Dedifferentiated amniotic fluid mesenchymal stem cell (primary cell): ENCODE data around the gene LRCOL1.

Experiments
- DNase-seq: peaks from one replicate; pipeline ENCODE4 v3.0.0-alpha.2; 2016; ENCODE audit errors: extremely low spot score

The LRCOL1 gene

DNA sequence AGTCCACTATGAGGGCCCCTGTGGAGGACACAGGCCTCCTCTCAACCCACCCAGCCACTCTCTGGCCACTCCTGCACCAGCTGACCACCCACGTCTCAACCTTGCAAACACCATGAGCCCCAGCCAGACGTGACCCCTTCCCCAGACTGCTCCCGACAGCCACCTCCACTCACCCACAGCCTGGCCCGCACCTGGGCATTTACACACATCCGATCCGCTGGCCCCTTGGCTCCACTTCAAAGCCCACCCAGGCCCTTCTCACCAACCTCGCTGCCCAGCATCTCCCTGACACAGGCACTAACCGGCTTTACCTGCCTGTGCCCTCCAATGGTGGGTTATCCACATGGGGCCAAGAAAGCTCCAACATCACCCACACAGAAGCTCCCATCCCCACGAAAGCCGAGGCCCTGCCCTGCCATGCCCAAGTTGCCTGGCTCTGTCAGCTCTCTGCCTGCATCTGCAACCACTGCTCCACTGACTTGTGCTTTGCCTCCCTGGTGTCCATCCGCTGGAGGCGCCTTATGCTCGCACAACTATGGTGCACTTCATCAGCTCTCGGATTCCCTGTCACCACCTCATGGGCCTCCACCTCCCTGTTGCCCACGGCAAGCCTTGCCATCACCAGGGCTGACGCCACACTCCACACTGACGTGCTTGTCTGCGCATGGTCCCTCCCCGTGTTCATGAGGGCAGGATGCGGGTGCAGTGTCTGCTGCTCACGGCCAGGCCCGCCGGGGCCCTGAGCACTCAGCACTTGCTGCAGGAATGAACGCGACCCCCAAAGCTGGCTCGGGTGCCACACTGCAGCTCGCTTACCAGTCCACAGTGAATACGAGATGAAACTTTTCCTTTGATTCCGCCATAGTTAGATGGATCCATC, 24.9 kb upstream of the LRCOL1 start:
- DNase-seq = no peak

DNA sequence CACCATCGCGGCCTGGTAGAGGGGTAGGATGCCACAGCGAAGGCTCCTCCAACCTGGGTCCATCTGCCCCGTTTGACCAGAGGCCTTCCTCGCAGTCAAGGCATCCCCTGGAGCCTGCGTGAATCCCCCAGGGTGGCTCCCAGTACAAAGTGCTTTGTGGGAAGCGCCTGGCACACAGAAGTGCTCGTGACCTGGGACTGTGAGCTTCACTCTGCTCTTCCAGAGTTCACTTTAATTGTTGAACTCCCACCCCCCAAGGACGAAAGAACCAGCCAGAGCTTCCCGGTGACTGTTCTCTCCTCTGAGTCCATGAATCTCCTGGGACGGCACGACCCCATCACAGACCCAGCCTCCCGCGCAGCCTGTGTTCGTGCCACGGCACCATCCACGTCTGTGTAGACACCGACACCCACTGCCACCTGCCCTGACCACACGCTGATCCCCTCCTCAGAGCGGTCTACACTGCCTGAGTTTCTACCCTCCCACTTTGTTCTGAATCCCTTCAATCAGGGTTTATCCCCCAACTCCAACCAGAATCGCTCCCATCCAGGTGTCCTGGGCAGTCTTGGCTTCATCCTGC, 24.1 kb upstream of the LRCOL1 start:
- DNase-seq = no peak

DNA sequence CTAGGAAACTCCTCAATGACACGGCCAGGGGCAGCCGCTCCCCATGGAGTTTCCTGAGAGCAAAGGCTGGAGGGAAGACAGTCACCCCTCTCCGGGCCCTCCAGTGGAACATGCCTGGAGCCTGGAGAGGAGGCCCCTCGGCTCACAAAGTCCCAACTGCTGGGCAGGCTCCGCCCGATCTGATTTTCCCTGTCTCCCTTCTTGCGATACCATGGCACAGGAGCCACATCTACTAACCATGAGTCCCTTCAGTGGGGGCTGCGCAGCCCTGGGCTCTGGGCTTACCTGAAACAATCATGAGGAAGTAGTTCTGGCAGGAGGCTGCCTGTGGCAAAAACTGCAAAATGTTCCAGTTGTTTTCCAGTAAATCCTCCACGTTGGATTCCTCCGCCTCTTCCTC, 23.5 kb upstream of the LRCOL1 start:
- no peak for DNase-seq

DNA sequence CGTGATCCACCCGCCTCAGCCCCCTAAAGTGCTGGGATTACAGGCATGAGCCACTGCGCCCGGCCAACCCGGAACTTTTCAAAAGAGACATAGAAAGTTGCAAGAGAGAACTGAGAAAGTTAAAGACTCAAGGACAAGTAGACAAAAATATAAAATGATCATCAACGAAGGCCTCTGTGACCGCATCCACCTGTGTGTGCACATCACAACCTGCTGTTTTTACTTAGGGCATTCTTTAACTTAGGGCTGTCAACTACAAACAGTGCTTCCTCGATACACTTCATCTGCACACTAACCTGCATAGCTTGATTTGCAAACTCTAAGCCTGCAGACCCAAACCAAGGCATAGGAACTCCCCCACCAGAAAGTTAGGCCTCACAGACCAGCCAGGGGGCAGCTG, 23.0 kb upstream of the LRCOL1 start:
- DNase-seq = no peak

DNA sequence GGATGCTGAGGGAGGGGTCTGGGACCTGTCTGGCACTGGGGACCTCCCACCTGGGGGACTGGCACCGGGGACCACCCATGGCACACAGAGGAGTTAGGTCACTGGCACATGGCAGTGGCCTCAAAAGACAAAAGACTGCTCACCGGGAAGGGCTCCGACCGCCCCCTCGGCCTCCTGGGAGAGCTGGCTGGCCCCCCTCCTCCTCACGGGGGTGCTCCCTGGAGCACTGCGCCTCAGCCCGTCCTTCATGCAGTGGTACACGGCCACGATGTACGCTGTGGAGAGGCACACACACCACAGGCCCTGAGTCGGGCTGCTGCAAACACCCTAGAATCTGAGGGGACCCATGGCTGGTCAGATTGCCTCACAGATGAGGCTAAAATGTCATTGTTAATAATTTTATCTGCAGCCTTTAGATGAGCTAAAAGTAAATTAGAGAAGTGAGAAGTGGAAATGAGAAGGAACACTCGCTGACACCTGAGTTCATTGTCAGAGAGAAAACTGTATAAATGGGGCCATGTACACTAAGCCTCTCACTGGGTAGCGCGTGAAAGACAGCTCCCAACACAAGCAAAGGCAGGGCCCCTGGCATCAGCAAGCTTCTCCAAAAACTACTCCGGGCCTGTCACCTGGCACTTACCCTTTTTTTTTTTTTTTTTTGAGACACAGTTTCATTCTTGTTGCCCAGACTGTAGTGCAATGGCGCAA, 22.3 kb upstream of the LRCOL1 start:
- DNase-seq = no peak

DNA sequence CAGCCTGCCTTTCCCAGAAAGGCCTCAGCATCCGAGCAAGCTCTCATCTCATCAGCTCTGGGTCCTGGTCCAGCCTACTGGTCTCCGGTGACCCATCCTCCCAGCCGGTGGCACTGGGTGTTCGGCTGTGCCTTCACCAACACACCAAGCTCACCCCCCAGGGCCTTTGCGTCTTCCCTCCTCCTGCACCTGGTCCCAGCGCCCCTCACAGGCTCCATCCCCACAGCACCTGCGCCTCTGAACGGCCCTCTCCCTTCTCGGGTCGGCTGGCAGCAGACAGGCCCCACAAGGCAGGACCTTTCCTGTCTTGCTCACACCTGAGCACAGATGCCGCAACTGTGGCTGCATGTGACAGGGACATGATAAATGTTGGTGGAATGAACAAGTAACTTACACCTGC, 21.3 kb upstream of the LRCOL1 start:
- no peak for DNase-seq

DNA sequence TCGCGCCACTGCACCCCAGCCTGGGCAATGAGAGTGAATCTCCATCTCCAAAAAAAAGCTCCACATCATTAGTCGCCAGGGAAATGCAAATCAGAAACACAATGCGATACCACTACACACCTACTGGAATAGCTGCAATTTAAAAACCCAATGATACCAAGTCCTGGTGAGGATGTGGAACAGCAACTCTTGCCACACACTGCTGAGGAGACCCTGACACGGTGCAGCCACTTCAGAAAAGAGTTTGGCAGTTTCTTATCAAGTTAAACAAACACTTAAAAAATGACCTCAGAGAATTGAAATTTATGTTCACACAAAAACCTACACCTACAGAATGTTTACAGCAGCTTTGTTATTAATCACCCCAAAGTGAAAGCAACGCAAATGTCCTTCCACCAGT, 20.3 kb upstream of the LRCOL1 start:
- no peak for DNase-seq

DNA sequence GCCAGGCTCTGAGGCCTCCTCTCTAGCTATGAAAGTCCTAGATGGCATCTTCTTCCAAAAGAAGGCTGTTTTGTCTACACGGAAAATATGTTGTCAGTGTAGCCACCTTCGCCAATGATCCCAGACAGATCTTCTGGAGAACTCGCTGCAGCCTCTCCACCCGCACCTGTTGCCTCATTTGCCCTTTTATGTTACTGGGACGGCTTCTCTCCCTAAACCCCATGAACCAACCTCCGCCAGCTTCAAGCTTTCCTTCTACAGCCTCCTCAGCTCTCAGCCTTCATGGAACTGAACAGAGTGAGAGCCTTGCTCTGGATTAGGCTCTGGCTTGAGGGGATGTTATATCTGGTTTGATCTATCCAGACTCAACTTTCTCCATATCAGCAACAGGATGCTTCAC, 18.9 kb upstream of the LRCOL1 start:
- DNase-seq = no peak

DNA sequence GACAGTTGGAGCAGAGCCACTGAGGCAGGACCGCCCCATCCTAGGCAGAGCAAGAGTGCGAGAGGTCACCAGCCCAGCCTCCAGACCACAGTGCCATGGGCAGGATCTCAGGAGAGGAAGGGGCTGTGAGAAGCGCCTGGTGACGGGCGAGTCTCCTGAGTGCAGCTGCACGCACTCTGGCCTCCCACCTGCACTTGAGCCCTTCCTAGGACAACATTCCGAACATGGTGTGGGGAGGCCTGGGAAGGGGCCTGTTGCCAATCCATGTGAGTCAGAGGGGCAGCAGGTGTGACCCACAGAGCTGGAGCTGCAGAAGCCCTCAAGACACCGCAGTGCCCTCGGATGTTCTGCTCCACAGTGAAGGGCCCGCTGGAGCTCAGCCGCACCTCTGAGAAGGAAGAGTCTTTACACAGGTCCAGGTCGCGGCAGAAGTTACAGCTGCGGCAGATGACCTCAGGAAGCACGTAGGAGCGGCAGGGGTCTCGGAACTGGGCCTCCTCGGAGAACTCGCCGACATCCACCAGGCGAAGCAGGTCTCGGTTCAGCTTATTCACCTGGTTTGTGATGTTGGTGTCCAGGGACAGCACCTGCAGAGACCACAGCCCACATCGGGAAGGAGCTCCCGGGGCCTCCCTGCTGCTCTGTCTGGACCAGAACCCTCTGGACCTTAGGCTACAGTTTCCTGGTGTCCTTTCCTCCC, 15.5 kb upstream of the LRCOL1 start:
- no peak for DNase-seq

DNA sequence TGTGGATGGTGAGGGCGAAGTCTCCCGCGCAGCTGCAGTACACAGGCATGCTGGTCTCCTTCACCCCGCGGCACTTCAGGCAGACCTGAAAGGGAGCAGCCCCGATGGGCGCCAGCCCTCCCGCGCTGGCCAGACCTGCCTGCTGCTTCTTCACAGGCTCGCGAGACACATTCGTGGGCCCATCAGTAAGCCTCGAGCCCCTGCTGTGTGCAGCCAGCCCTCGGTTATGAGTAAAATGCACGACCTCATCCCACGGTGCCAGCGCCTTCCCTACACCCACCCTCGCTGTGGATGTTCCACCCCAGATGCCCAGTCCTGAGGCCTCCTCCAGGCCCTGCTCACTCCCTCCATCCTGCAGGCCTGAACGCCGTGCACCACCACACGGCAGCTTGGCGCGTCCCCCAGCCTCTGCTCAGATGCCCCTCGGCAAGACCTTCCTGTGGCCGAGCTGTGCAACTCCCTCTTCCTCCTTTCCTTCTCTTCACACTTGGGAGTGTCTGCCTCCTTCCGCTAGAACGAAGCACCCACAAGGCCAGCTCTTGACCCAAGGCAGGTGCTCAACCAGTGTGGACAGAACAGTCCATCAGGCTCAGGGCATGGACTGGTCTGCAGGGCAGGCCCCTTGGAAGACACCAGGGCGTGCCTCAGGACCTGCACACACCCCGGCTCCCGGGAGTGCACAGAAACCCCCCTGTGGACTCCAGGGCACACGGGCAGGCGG, 14.7 kb upstream of the LRCOL1 start:
- no peak for DNase-seq

DNA sequence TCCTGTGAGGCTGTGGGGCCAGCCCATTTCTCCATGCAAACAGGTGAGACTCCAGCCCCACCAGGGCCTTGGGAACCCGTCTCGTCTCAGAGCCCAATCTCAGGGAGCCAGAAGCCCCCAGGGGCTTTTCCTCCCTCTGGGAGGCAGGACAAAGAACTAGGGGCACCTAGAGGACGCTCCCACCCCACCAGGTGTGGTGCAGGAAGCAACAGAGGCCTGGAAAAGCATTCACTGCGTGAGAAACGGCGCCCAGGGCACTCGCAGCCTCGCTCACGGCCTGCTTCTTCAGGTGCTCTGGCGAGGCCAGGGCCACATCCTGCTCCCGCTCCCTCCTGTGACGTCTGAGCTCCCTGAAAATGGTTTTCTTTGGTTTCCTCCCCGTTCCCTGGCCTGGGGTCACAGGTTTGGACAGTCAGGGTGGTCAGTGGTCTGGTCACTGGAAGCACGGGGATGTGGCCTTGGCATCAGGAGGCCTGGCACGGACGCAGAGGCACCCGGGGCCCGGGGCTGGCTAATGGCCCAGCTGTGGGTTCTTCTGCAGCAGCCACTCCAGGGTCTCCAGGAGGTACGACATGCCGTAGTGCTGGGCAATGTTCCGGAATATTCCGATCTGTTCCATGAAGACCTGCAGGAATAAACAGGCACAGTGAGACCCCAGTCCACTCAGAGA, 13.9 kb upstream of the LRCOL1 start:
- DNase-seq = no peak

DNA sequence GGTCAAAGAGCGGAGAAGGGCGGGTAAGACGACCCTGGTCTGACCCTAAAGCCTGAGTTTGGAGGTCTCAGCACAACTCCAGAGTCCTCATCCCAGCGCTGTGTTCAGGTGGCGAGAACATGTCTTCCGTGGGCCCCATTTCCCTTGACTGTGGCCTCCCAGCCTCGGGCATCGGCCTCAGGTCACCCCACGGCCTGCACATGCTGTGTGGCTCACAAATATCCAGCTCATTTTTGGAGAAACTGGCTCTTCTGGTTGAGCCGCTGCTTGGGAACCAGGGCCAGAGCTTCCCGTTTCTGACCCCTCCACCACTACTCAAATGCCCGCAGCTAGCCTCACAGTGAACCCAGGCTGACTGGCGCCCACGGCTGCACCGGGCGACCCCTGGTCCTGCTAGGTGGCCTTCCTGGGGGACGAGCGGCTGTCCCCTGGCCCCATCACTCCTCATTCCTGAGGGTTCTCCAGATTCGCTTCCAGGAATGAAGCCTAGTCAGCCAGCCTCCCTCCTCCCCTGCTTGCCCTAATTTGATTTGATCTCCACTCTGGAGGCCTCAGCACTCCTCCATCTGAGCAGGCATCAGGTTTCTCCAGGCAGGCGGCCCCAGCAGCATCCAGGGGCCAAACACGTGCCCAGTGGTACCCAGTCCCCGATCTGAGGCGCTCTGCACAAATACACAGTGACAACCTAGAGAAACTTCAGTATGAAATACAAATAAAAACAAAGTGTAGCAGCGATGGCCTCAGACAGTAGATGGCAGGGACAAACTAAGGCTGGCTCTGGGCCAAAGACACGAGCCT, 12.9 kb upstream of the LRCOL1 start:
- no peak for DNase-seq

DNA sequence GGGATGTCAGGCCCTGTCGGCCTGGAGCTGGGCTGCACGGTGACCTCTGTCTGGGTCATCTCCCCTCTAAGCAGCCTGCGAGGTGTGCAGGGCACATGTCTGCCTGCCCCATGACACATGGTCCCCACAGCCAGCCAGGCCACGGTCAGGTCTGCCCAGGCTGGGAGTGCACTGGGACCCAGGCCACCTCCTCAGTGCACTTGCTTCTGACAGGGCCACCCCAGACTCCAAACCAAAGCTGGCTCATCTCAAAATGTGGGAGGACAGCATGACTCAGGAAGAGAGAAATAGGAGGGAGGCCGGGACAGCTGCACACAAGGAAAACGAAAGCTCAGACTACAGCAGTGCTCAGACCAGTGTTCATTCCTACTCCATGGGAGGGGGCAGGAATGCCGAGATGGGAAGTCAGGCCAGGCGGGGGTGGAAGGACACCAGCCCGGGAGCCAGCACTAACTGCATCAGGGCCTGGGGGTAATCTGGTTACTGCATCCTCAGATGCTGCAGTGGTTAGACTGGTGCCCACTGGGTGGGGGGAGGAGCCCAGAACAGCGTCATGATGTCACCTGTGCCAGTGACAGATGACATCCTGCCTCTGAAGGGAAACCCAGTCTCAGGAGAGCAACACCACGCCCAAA, 12.2 kb upstream of the LRCOL1 start:
- DNase-seq = peak; percentile 81

DNA sequence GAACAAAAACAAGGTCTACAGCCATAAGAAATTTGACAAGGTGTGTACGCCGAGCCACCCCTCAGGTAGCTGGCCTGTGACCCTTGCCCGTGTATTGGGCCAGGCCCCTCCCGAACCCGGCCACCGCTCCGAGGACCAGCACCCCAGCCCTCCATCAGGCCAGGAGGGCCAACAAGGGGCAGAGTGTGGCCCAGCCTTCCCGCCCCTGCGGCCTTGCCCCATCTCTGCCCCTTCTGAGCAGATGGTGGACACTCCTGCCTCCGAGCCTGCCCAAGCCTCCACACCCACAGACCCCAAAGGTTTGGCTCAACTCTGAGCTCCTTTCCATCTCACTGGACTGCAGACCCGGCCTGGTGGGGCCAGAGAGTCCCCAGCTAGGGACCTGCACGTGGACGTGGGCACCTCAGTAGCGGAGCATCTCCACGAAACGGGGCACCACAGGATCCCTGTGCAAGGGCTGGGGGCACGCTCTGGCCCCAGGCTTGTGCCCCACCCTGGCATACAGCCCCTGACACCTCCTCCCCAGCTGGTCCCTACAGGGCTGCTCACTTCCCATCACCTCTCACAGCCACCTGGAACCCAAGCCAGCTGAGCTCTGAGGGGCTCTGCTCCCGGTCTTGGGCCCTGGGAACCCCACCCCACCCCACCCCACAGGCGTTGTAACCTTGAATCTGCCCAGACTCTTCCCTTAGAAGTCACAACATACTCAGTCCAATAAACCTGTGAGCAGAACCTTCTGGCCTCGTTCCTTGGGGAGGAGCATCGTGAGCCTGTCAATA, 11.5 kb upstream of the LRCOL1 start:
- no peak for DNase-seq

DNA sequence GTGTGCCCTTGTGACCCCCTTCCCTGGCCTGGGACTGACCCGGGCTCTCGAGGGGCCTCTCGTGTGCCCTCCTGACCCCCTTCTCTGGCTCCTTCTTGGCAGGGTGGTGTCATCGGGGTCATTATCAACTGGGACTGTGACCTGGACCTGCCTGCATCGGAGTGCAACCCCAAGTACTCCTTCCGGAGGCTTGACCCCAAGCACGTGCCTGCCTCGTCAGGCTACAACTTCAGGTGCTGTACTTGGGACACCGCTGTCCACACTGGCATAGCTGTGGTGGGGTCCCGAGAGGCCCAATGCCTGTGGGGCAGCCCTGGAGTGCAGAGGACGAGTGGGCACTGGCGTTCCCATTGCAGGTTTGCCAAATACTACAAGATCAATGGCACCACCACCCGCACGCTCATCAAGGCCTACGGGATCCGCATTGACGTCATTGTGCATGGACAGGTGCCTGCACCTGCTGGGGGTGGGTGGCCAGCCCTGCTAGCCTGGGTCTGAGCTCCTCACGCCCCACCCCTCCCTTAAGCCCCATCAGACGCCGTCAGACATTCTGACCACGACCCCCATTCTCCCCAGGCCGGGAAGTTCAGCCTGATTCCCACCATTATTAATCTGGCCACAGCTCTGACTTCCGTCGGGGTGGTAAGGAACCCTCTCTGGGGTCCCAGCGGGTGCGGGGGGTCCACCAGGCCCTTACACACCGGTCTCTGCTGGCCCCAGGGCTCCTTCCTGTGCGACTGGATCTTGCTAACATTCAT, 10.7 kb upstream of the LRCOL1 start:
- DNase-seq = no peak

DNA sequence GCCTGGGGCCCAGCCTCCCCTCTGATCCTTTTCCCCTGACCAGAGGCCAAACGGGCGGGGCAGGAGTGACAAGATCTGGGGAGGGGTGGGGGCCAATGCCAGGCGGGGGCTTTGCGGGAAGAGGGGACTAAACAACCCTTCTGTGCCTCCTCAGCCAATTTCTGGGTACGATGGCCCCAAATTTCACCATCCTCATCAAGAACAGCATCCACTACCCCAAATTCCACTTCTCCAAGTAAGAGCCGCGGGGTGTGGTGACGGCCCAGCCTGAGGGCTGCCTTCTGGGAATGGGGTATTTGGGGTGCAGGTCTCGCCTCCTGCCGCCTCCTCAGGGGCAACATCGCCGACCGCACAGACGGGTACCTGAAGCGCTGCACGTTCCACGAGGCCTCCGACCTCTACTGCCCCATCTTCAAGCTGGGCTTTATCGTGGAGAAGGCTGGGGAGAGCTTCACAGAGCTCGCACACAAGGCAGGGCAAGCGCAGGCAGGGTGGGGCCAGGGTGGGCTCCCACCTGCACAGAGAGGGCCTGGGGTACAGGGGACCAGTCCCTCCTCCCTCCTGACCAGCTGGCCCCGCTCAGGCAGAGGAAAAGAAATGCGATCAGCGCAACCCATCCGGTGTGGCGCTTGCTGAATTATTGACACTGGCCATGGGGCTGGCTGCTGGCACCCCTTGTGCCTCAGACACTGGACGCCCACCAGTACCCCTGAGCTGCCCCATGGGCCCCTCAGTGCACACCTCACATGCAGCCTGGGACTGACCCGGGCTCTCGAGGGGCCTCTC, 9.9 kb upstream of the LRCOL1 start:
- DNase-seq = no peak

DNA sequence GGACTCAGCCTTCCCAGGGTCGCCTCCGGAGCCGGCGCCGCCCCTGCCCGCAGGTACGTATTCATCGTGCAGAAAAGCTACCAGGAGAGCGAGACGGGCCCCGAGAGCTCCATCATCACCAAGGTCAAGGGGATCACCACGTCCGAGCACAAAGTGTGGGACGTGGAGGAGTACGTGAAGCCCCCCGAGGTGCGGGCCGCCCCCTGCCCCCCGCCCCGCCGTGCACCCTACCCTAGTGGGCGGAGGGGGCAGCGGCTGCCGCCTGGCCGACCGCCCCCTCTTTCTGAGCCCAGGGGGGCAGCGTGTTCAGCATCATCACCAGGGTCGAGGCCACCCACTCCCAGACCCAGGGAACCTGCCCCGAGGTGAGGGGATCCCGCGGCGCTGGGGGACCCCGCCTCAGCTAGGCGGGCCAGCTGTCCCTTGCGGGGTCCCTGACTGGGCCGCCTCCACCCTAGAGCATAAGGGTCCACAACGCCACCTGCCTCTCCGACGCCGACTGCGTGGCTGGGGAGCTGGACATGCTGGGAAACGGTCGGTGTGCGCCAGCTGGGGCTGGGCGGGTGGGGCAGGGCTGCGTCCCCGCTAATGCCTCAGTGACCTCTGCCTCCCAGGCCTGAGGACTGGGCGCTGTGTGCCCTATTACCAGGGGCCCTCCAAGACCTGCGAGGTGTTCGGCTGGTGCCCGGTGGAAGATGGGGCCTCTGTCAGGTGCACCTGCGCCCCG, 9.2 kb upstream of the LRCOL1 start:
- DNase-seq = no peak
